ENCODE results near the gene UBE2D4.
"Not testable (repeated sequence)": the region's sequence is repeated elsewhere in the genome, so short reads cannot be mapped to it uniquely, and the experiment has no call there.

Gene UBE2D4

DNA sequence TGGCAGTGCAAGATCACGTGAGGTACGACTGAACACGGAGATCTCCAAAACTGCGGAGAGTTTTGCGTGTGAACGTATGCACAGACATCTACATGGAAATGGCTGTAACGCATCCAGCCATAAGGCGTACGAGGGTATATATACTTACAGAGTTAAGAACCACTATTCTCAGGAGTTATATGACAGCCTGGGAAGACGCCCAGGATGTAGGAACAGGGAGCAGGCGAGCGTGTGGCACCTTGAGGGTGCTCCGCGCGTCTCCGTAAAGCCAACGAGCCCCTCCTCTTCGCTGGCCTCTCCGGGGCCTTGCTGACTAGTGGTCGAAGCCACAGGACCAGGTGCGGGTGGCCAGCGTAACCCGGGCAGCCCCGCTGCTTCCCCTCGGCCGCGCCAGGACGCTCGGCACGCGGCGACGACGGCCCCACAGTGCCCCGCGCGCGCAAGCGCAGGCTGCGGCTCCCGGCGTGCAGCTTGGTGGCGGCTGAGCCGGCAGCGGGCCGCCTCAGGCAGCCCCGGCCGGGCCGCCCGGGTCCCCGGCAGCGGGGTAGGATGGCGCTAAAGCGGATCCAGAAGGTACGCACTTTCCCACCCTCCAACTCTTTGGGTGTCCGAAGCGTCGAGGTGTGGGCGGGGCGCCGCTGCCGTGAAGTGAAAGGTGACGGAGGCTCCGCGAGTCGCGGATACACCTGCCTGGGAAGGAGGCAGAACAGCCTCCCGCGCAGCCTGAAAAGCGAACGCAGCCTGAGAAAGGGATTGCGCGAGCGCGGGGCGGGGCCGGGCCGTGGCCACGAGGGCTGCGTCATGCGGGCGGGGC lies at the start of gene UBE2D4:
Gene UBE2D4 (plus strand): TSS at position 453 of the 814 bp plus-strand sequence. CDS start 97 bp downstream, at position 550.
- peak; percentile 87 for DNase-seq

DNA sequence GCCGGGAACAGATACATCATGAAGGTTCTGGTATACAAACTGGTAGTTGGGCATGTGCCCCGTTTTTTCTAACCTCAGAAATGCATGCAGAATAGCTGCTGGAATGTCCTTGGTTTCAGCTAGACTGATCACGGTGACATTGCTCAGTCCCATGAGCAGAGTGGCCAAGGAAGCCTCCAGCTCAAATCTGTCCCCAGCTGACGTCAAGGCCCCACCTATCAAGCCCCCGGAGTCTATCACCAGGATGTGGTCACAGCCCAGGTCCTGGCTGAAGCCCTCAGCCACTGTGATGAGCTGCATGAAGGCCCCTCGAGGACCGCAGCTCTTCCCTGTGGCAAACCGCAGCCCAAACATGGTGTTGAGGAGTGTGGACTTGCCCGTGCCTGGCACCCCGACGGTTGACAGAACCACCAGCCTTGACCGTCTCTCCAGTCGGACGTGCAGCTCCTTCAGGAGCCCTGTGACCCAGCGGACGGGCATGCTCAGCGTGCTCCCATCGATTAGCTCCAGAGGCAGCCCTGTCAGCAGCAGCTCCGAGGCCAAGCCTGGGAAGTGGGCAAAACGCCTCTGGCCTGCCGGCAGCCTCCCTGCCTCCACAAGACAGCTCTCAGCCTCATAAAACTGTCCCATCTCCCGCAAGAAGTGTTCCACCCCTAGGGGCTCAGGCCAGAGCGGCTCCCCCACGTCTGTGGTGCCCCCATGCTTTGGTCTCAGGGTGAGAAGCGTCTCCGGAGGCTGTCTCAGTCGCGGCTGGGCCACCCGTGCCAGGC lies 49.1 kb upstream of the UBE2D4 start:
- no peak for DNase-seq

DNA sequence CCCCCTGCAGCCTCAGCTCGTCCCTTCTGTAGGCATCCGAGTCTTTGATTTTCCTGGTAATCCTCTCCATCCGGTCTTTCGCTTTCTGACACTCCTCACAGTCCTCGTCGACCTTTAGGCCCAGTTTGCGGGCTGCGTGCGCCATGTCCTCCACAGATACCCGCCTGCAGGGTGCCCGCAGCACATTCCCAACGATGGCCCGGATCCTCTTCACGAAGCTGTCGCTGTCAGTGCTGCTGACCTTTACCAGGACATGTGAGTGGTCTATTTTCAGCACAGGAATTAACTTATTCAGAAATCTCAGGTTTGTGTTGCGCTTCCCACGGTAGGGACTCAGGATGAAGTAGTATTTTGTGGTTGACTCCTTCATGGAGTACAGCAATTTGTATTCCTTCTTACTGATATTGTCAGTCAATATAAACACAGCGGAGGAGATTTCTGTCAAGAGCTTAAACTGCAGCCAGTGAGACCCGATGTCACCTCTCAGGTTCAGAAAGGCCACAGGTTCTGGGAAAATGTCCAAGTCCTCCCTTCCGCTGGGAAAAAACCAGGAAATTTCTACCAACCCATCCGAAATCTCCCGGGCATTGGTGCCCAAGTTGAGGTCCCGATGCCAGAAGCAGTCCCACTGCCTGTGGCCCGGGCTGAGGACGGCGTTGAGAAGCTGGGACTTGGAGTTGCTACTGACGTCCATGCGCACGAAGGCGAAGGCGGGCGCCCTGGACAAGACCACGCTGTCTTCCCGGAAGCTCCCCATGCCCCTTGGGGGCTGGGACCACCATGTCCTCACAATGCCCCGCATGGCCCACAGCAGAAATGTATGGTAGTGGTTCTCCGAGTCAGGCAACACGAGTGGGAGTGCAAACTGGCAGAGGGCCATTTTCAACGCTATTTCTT lies 48.0 kb upstream of the UBE2D4 start:
- no peak for DNase-seq

DNA sequence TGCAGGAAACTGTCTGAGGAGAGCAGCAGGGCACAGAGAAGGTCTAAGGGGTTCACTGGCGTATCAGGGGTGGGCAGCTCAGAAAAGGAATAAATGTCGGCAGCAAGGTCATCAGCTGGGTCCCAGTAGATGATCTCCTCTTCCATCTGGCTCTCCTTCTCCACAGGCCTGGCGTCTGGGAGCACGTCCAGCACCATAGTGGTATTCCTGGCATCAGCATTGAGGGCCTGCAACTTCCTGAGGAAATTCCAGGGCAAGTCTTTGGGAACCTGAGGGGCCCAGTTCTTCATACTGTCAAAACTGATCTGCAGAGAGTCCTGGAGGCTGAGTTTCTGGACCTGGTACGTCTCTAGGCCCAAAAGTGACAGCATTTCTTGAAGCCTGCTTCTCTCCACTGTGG lies 47.4 kb upstream of the UBE2D4 start:
- no peak for DNase-seq

DNA sequence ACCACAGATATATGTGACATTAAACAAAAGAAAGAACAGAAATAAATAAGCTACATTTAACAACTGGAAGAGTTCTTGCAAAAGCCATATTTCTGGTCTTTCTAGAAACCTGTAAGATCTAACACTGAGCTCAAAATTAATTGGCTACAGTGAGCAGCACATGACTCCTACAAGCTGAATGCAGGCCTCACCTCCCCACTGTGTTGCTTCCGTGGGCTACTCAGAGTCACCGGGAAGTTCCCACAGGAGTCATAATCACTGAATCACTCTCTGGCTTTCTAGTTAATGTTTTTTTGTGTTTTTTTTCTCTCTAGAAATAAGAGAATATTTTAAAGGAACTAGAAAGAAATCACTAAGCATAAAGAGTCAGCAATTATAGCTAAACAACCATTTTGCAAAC lies 46.8 kb upstream of the UBE2D4 start:
- no peak for DNase-seq

DNA sequence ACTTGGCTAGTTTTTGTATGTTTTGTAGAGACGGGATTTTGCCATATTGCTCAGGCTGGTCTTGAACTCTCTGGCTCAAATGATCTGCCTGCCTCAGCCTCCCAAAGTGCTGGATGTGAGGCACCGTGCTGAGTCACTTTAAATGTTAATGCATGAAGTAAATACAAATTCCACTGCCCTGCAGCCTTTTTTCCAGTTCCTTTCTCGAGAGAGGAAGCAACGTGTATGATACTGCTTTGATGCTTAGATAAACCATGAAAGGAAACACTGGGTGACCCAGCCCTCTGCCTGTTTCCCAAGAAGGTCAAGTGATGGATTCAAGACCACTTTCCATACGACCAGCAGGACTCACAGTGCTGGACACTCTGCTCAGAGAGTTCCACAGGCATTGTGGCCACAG lies 45.6 kb upstream of the UBE2D4 start:
- DNase-seq = no peak

DNA sequence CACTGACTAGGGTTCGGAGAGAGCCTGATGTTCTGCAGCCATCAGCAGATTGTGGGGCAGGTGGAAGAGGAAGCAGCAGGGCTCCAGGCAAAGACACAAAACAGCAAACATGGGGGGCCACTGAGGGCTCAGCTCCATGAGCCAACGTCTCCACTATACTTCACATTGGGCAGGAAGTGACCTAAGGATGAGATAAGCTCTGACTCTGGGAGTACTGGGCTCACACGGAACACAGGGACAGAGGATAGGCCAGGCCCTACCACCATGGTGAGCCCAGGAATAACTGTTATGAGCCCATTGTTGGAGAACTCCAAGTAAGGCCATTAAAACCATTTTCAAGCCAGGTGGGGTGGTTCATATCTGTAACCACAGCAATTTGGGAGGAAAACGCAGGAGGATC lies 42.0 kb upstream of the UBE2D4 start:
- DNase-seq = no peak

DNA sequence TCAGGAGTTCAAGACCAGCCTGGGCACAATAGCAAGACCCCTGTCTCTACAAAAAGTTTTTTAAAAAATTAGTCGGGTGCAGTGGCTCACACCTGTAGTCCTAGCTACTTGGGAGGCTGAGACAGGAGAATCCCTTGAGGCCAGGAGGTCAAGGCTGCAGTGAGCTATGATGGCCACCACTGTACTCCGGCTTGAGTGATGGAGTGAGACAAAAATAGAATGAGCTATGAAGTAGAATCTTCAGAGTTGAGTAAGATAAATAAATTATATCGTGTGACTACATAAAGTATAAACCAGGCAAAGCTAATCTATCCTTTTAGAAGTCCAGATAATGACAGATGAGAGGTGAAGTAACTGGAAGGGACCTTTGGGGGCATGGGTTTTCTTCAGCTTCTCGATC lies 41.6 kb upstream of the UBE2D4 start:
- DNase-seq = no peak

DNA sequence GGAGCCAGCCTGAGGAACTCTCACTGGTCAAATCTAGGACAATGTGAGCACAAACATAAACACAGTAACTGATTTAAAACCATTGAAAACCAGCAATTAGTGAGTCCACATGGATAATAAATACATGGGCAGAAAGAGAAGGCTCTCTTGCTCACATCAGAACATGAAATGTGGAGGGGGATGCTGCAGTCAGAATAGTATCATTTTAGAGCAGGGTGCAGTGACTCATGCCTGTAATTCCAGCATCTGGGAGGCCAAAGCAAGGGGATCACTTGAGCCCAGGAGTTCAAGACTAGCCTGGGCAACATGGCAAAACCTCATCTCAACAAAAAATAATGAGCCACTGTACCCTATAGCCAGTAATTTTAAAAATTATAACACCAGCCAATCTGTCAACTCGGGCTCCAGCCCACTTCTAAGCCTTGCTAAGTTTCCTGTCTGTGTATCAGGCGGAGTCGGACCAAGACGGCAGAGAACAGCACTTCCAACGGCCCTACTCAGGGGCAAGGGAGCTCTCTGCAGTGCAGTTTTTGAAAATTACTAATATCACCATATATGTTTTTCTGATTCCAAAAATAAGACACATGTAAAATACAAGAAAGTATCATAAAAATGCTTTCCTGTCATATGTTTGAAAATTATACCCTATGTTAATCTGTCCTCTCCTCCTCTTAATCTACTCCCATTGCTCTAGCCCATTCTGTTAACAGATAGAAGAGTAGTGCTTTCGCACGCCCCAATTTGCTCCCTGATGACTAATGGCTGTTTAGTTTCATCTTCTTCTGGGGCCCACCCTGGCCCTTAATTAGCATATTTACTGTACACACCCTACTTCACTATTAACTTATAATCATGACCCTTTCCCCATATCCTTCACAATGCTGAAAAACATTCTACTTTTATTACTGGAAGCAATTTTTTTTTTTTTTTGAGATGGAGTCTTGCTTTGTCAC lies 37.0 kb upstream of the UBE2D4 start:
- DNase-seq = no peak

DNA sequence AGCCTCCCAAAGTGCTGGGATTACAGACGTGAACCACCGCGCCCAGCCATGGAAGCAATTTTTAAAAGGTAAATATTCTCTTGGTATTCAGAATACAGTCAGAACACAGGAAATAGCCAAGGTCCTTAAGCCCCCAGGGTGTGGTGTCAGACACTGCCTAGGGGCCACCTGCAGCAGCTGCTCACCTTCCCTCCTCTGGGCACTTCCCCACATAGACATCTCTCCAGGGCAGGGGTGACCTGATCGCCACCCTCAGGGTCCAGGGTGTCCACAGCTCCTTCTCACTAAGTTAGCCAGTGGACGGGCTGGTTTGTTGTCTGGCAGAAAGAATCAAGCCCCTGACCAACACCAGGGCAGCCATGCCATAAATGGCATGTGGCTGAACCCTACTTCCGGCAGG lies 35.8 kb upstream of the UBE2D4 start:
- DNase-seq = no peak

DNA sequence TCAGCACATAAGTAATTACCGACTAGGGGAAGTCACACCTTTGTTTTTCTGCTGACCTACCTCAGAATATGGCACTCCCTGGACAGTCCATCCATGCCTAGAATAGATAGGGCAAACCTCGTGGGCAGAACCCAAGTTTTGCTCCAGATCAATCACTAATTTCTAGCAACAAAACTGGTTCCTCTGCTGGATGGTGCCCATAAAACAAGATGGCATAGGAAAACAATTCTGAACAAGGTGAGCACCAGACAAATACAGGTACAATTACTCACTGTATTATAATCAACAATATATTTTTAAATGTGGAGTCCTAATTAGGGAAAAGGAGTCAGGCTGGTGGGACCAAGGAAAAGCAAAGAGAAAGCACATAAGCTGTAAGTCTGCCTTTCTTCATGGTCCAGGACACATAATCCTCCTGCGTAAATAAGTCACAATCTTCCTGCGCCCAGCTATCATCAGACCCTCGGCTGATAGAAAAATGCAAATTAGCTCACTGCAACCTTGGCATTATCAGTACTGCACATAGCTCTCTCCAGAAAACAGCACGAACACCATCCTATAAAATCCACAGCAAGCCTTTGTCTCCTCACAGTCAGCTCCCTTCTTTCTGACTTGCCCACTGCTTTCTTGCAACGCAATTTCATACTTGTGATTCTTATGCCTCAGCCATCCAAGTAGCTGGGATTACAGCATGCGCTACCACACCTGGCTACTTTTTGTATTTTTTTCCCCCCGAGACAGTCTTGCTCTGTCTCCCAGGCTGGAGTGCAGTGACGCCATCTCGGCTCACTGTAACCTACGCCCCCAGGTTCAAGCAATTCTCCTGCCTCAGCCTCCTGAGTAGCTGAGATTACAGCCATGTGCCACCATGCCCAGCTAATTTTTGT lies 34.9 kb upstream of the UBE2D4 start:
- DNase-seq = no peak

DNA sequence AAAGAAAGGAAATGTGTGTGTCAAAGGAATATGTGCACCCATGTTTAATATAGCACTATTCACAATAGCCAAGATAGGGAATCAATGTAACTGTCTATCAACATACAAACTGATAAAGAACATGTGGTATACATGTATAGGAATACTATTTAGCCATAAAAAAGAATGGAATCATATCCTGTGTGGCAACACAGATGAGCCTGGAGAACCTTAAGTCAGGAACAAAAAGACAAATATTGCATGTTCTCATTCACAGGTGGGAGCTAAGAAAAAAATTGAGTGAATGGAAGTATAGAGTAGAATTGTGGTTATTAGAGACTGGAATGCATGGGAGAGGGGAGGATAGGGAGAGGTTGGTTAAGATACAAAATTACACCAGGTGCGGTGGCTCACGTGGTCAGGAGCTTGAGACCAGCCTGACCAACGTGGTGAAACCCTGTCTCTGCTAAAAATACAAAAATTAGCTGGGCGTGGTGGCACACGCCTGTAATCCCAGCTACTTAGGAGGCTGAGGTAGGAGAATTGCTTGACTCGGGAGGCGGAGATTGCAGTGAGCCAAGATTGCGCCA lies 30.3 kb upstream of the UBE2D4 start:
- DNase-seq = no peak

DNA sequence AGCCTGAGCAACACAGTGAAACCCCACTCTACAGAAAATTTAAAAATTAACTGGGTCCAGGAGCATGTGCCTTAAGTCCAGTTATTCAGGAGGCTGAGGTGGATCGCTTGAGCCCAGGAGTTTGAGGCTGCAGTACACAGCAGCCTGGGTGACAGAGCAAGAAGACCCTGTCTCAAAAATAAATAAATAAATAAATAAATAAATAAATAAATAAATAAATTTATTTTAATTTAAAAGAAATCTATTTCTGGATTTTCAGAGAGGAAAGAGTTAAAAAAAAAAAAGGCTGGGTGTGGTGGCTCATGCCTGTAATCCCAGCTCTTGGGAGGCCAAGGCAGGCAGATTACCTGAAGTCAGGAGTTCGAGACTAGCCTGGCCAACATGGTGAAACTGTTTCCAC lies 27.7 kb upstream of the UBE2D4 start:
- not testable (repeated sequence) for DNase-seq

DNA sequence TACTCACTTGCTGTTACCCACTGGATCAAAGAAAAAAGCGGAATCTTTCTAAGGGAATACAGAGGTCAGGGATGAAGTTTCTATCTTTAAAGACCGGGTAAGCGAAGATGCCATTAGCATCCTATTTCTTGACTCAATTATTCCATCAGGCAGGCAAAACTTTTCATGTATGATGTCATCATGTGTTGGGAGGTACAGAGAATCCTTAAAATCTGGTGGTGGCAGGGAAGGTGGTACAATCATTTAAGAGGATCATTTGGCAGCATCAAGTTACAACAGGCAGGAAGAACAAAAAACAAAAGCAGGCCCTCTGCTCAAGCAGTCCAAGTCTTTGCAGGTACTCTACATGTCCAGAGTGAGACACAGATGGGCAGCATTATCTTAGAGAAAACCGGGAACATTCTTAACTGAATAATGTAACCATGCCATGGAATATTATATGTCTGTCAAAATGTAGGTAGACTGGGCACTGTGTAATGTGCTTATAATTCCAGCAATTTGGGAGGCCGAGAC lies 23.6 kb upstream of the UBE2D4 start:
- DNase-seq = no peak

DNA sequence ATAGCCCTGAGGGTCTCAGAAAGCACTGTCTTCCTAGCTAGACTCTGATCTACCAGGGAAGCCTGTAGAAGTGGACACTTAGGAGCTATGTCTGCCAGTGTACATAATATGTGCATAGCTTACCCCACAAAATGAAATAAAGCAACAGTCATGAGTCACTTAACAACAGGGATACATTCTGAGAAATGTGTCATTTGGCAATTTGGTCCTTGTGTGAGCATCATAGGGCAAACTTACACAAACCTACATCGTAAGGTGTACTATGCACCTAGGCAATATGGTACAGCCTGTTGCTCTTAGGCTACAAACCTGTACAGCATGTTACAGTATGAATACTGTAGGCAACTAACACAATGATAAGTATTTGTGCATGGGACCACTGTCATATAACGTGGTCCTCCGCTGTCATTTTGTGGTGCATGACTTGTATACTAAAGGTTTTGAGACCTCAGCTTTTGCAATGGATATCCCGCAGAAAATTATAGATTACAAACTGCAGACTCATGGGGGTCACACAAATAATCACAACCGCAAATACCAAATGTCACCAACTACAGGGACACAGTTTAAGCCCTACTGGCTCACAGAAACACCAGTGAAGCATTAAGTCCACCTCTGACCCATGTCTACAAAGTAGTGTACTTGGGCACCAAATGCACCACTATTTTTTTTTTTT lies 21.6 kb upstream of the UBE2D4 start:
- no peak for DNase-seq

DNA sequence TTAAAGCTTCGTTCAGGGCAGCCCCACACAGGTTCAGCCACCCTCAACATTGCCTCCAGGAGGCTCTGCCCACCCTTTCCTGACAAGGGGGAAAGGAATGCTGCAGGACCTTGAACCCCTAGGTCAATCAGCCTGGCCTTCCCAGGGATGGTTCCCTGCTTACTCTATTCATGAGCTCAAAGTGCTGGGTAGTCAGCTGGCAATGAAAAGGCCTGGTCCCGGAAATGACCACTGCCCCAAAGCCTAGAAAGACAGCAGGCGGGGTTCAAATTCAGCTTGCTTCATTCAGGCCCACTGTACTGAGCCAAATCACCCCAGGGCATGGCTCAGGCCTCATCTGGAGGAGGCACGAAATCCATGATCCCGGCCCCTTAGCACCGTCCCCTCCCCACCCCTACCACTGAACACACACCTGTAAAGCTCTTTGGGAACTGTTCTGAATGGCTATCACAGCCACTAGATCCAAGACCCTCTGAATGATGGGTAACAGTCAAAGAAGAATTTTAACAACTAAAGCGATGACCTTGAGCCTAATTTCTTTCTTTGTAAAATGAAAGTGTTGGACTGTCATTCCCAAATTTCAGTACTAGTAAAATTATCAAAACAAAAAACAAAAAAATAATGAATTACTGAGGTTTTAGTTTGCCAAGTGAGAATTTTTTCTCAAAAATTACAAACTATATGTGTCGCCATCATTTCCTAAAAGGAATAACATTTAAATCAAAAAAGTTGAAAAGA lies 20.9 kb upstream of the UBE2D4 start:
- no peak for DNase-seq

DNA sequence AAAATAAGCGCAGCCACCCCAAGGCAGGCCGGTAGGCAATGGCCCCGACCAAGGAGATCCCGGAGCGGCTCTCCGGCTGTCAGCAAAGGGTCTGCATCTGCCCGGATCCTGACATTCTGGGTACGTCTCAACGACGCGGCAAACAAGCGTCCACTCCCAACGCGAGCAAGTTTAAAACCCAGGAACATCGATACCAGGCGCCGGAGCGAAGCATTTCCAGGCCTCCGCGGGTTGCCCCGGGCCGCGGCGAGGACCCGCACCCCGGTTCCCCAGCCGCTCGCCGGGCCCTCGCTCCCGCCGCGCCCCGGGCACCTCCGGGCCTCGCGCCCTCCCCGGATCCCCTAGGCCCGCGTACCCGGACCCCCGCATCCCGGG lies 20.3 kb upstream of the UBE2D4 start:
- DNase-seq = peak; percentile 18

DNA sequence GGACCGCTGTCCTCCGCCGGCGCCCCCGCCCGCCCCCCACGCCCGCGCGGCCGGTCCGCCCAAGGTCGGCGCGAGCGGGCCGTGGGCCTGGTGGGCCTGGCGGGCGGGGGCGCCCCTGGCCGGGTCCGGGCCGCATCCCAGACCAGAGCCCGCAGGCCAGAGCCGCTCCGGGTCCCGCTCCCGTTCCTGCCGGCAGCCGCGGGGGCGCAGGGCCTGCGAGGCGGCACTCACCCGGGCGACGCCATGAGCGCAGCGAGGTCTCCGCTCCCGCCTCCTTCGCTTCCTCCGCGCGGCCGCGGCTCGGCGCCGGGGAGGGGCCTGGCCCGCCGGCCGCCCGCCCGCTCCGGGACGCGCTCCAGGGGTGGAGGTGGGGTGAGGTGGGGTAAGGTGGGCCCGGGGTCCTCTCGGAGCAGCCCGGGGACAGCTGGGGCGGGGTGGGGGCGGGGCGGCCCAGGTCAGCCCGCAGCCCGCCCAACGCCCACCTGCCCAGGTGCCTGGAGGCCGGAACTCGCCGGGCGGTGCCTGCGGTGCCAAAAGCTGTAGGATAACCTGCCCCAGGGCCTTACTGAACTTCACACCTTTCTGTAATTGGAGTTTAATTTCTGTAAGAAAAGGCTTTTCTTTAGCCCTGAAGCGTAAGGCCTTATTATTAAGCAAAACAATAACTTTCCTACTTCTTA lies 19.8 kb upstream of the UBE2D4 start, which contains the start of gene URGCP:
Gene URGCP (minus strand): TSS at position 266 of the 680 bp plus-strand sequence. CDS start 21 bp downstream, at position 245.
- DNase-seq = peak; percentile 55
